Calu3 (cell line): ENCODE results near the gene SMIM28. TPM values are rescaled to one million over a fixed set of nuclear protein-coding genes. Genes with fewer than 3 reads are reported as not detected.

Experiments used
- BruUV-seq: library from RNA; stranded (reverse); fragments of 400-500 nt; replicated peaks from 2 replicates; lab custom pipeline; 2021; lab: Mats Ljungman, UMichigan
- CTCF ChIA-PET: fragments of 300-600 bp; sonication (Branson Sonifier 250); formaldehyde crosslinking; loops from one replicate; lab custom pipeline; 2022; ENCODE audit warnings: antibody characterized with exemption; lab: Charles Lee
- DNase-seq: peaks from one replicate; pipeline ENCODE4 v3.0.0; 2022
- H3K27ac Mint-ChIP-seq: one replicate; pipeline ENCODE4 v1.8.0; 2022; ENCODE audit warnings: mixed read lengths; ENCODE audit not compliant: unreplicated experiment
- H3K27me3 Mint-ChIP-seq: one replicate; pipeline ENCODE4 v1.8.0; 2022; ENCODE audit warnings: mixed read lengths; ENCODE audit not compliant: unreplicated experiment
- H3K36me3 Mint-ChIP-seq: one replicate; pipeline ENCODE4 v1.8.0; 2022; ENCODE audit warnings: mild to moderate bottlenecking, moderate library complexity, mixed read lengths; ENCODE audit not compliant: insufficient read depth, unreplicated experiment
- H3K4me1 Mint-ChIP-seq: one replicate; pipeline ENCODE4 v1.8.0; 2022; ENCODE audit warnings: mild to moderate bottlenecking, low read depth, mixed read lengths; ENCODE audit not compliant: unreplicated experiment
- H3K4me3 Mint-ChIP-seq: one replicate; pipeline ENCODE4 v1.8.0; 2022; ENCODE audit warnings: mild to moderate bottlenecking, low read depth, moderate library complexity, mixed read lengths; ENCODE audit not compliant: unreplicated experiment
- H3K9me3 Mint-ChIP-seq: one replicate; pipeline ENCODE4 v1.8.0; 2022; ENCODE audit warnings: low read depth, mixed read lengths; ENCODE audit not compliant: unreplicated experiment
- CTCF ChIP-seq: fragments of 200-600 bp; IDR thresholded peaks from one replicate; pipeline ENCODE4 v1.8.0; 2022; ENCODE audit warnings: antibody characterized with exemption; ENCODE audit not compliant: unreplicated experiment
- intact Hi-C: fragments of 100-400 bp; cut with micrococcal nuclease; formaldehyde crosslinking; loops from one replicate; pipeline ENCODE4 v1.10.0; 2022; ENCODE audit not compliant: unreplicated experiment
- total RNA-seq: library from RNA; stranded (reverse); gene quantifications from 2 replicates; pipeline ENCODE4 v1.2.3, GENCODE V29; 2022

SMIM28 gene
- total RNA-seq, 1 experiment from 2014 or later = not detected

GRCh38 chr6:138420356-138420755 lies 42.7 kb downstream of the SMIM28 start:
- no TSS peak for BruUV-seq
- no peaks in the 10 kb centered on the region for H3K27me3 Mint-ChIP-seq
- DNase-seq = no peak
- H3K4me3 Mint-ChIP-seq = no peak overlapping the region
- no peak for TF ChIP-seq CTCF
- no peaks in the 10 kb centered on the region for H3K4me1 Mint-ChIP-seq
- H3K9me3 Mint-ChIP-seq = no peaks in the 10 kb centered on the region
- H3K36me3 Mint-ChIP-seq = peaks cover 39% of the 10 kb centered on the region
- peak overlapping the region; percentile 50 for H3K27ac Mint-ChIP-seq
- intact Hi-C loops = loop anchor here (10.0 kb wide), 2 partner anchors 174 to 354 kb away; partner anchors contain the start of gene CCDC28A
- CTCF ChIA-PET = no interaction called here

GRCh38 chr6:138421089-138421488 lies 43.4 kb downstream of the SMIM28 start:
- CTCF ChIA-PET = no interaction called here
- TF ChIP-seq CTCF = no peak
- Mint-ChIP-seq H3K9me3 (no peaks in the 10 kb centered on the region), H3K36me3 (peaks cover 39% of the 10 kb centered on the region), H3K27me3 (no peaks in the 10 kb centered on the region), H3K4me3 (no peak overlapping the region), H3K4me1 (no peaks in the 10 kb centered on the region), H3K27ac (no peak overlapping the region)
- intact Hi-C loops = loop anchor here (10.0 kb wide), 2 partner anchors 174 to 354 kb away; partner anchors contain the start of gene CCDC28A
- no peak for DNase-seq
- no TSS peak for BruUV-seq

GRCh38 chr6:138421608-138422007 lies 43.9 kb downstream of the SMIM28 start:
- no peaks in the 10 kb centered on the region for H3K9me3 Mint-ChIP-seq
- intact Hi-C loops = loop anchor here (10.0 kb wide), 2 partner anchors 173 to 353 kb away; partner anchors contain the start of gene CCDC28A
- no TSS peak for BruUV-seq
- H3K36me3 Mint-ChIP-seq = peaks cover 39% of the 10 kb centered on the region
- H3K4me1 Mint-ChIP-seq = no peaks in the 10 kb centered on the region
- no peaks in the 10 kb centered on the region for H3K27me3 Mint-ChIP-seq
- no peak overlapping the region for H3K4me3 Mint-ChIP-seq
- CTCF ChIA-PET = no interaction called here
- no peak for TF ChIP-seq CTCF
- no peak for DNase-seq
- H3K27ac Mint-ChIP-seq = no peak overlapping the region

- DNase-seq = no peak
- H3K4me3 Mint-ChIP-seq = no peak overlapping the region
- CTCF ChIA-PET = interaction anchor here (0.6 to 0.7 kb wide), 2 partner anchors 307 to 1286 kb away, joined by 3 to 5 read pairs; no protein-coding TSS in a partner anchor
- H3K36me3 Mint-ChIP-seq = peaks cover 32% of the 10 kb centered on the region
- no TSS peak for BruUV-seq
- H3K27ac Mint-ChIP-seq = no peak overlapping the region
- TF ChIP-seq CTCF = no peak
- no peaks in the 10 kb centered on the region for H3K27me3 Mint-ChIP-seq
- H3K4me1 Mint-ChIP-seq = no peaks in the 10 kb centered on the region
- no peaks in the 10 kb centered on the region for H3K9me3 Mint-ChIP-seq
- intact Hi-C loops = loop anchor here (10.0 kb wide), 2 partner anchors 172 to 352 kb away; partner anchors contain the start of gene CCDC28A
Measured at GRCh38 chr6:138422861-138423260, 45.2 kb downstream of the SMIM28 start.
